ENCODE results near the gene RPUSD2.

- TF ChIP-seq MAX (IDR thresholded peaks at IDR 0.05; ENCODE audit: low read depth): no peak
- TF ChIP-seq TEAD4 (IDR thresholded peaks at IDR 0.05; ENCODE audit: borderline replicate concordance, insufficient read depth): no peak
Measured at GRCh38 chr15:40598672-40599071, 29.6 kb downstream of the RPUSD2 start.

Data from SK-N-SH (cell line).